ENCODE measurements around the gene TFF1.

TFF1 gene

GRCh38 chr21:42397746-42398394, 31.5 kb upstream of the TFF1 start:
- FAIRE-seq: no peak

- FAIRE-seq: no peak
Measured at GRCh38 chr21:42396799-42397745, 30.7 kb upstream of the TFF1 start.

- no peak for FAIRE-seq
Measured at GRCh38 chr21:42395905-42396651, 29.7 kb upstream of the TFF1 start, which contains the start of gene TMPRSS3. TSS of gene TMPRSS3 (minus strand) at chr21:42396052. CDS start at chr21:42395417, 635 bp downstream.

GRCh38 chr21:42395302-42395701, 29.0 kb upstream of the TFF1 start:
- no peak for FAIRE-seq

GRCh38 chr21:42393443-42393950, 27.2 kb upstream of the TFF1 start:
- FAIRE-seq: no peak

GRCh38 chr21:42392731-42393442, 26.6 kb upstream of the TFF1 start:
- no peak for FAIRE-seq

- FAIRE-seq: no peak
Measured at GRCh38 chr21:42391297-42391696, 25.0 kb upstream of the TFF1 start.

GRCh38 chr21:42390696-42391095, 24.4 kb upstream of the TFF1 start:
- no peak for FAIRE-seq

GRCh38 chr21:42390193-42390592, 23.9 kb upstream of the TFF1 start:
- no peak for FAIRE-seq

- FAIRE-seq: no peak
Measured at GRCh38 chr21:42389449-42389835, 23.1 kb upstream of the TFF1 start.

GRCh38 chr21:42388740-42389448, 22.6 kb upstream of the TFF1 start:
- FAIRE-seq: no peak

- FAIRE-seq: no peak
Measured at GRCh38 chr21:42387843-42388340, 21.6 kb upstream of the TFF1 start.

GRCh38 chr21:42387164-42387563, 20.8 kb upstream of the TFF1 start:
- FAIRE-seq: no peak

- no peak for FAIRE-seq
Measured at GRCh38 chr21:42386034-42386591, 19.8 kb upstream of the TFF1 start.

GRCh38 chr21:42385619-42386018, 19.3 kb upstream of the TFF1 start:
- FAIRE-seq: no peak

GRCh38 chr21:42384989-42385388, 18.7 kb upstream of the TFF1 start:
- FAIRE-seq: no peak

GRCh38 chr21:42384156-42384945, 18.0 kb upstream of the TFF1 start:
- no peak for FAIRE-seq

GRCh38 chr21:42383331-42383730, 17.0 kb upstream of the TFF1 start:
- FAIRE-seq: no peak

GRCh38 chr21:42382915-42383314, 16.6 kb upstream of the TFF1 start:
- no peak for FAIRE-seq

GRCh38 chr21:42381347-42381984, 15.1 kb upstream of the TFF1 start:
- FAIRE-seq: no peak

Data from colon (tissue), 2 donors.